ENCODE measurements around the gene SIGMAR1. TPM values are rescaled to one million over a fixed set of nuclear protein-coding genes. Genes with fewer than 3 reads are reported as not detected.

SIGMAR1 gene
- total and polyA plus RNA-seq, 2 experiments from 2014 or later = 126 to 240 TPM

DNA sequence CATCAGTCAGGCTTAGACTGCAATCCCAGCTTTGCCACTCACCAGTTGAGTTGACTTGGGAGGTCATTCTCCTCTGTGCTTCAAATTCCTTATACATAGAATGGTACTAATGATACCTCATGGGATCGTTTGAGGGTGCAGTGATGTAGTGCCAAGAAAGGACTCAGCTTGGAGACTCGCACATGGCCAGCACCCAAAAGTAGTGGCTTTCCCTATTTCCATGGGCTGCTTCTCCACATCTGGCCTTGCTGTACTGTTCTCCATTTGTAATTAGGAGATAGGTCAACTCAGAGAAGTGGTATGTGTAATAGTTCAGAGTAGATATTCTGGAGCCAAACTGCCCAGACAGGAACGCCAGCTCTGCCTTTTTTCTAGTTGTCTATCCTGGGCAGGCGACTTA, 48.0 kb upstream of the SIGMAR1 start:
- Histone ChIP-seq H3K27ac (no peak overlapping the region), H3K79me2 (no peaks in the 10 kb centered on the region), H3K4me3 (no peak overlapping the region)

DNA sequence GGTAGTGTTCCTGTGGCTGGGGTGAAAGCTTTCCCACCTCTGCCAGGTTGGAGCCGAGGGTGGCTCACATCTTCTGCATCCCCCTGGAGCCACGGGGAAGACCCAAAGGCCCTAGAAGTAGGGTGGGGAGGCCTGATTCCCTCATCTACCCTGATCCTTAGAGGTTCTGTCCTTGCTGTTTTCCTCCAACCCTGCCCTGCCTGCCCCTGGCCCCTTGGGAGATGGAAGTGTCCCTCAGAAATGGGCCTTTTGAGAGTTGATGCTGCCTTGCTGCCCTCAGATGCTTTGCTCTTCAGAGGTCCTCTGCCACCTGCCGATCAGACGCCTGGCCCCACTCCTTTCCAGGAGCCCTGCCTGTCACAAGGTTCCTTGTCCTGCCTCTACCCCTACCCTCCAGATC, 47.2 kb upstream of the SIGMAR1 start:
- Histone ChIP-seq H3K4me2 (no peak overlapping the region), H3K9me2 (replicated peaks; ENCODE audit: insufficient read depth) (no peaks in the 10 kb centered on the region), H3K9me3 (ENCODE audit: low read depth) (no peaks in the 10 kb centered on the region), H3K4me1 (ENCODE audit: insufficient read depth) (no peaks in the 10 kb centered on the region), H3K79me2 (no peaks in the 10 kb centered on the region), H4K20me1 (ENCODE audit: insufficient read depth, poor library complexity, severe bottlenecking) (no peaks in the 10 kb centered on the region), H3K36me3 (replicated peaks; ENCODE audit: insufficient read depth, low read depth) (no peaks in the 10 kb centered on the region), H3K27ac (no peak overlapping the region), H3K27me3 (no peaks in the 10 kb centered on the region), H2AFZ (no peak overlapping the region), H3K4me3 (no peak overlapping the region)
- DNase-seq (ENCODE audit: low spot score) = no peak
- WGBS (ENCODE audit: low lambda C conversion rate, missing lambda C conversion rate) = 98% methylated on average over 4 of the region's 4 CpGs
- TF ChIP-seq, protein P1, sequence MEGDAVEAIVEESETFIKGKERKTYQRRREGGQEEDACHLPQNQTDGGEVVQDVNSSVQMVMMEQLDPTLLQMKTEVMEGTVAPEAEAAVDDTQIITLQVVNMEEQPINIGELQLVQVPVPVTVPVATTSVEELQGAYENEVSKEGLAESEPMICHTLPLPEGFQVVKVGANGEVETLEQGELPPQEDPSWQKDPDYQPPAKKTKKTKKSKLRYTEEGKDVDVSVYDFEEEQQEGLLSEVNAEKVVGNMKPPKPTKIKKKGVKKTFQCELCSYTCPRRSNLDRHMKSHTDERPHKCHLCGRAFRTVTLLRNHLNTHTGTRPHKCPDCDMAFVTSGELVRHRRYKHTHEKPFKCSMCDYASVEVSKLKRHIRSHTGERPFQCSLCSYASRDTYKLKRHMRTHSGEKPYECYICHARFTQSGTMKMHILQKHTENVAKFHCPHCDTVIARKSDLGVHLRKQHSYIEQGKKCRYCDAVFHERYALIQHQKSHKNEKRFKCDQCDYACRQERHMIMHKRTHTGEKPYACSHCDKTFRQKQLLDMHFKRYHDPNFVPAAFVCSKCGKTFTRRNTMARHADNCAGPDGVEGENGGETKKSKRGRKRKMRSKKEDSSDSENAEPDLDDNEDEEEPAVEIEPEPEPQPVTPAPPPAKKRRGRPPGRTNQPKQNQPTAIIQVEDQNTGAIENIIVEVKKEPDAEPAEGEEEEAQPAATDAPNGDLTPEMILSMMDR (IDR thresholded peaks at IDR 0.05; ENCODE audit: poor library complexity) = no peak
- TF ChIP-seq EZH2 (IDR thresholded peaks at IDR 0.05; ENCODE audit: borderline replicate concordance) (no peak), EZH2phosphoT487 (IDR thresholded peaks at IDR 0.05; ENCODE audit: low read depth, severe bottlenecking, unreplicated experiment) (no peak)

More for the DNA sequence above, 48.0 kb upstream of the SIGMAR1 start:
- Histone ChIP-seq H4K20me1 (ENCODE audit: insufficient read depth, poor library complexity, severe bottlenecking) (no peaks in the 10 kb centered on the region), H3K4me2 (no peak overlapping the region), H3K9me3 (ENCODE audit: low read depth) (no peaks in the 10 kb centered on the region), H3K27me3 (no peaks in the 10 kb centered on the region), H3K9me2 (replicated peaks; ENCODE audit: insufficient read depth) (no peaks in the 10 kb centered on the region), H2AFZ (no peak overlapping the region), H3K4me1 (ENCODE audit: insufficient read depth) (no peaks in the 10 kb centered on the region), H3K36me3 (replicated peaks; ENCODE audit: insufficient read depth, low read depth) (no peaks in the 10 kb centered on the region)
- DNase-seq (ENCODE audit: low spot score) = no peak
- 86% methylated on average over 4 of the region's 4 CpGs for WGBS (ENCODE audit: low lambda C conversion rate, missing lambda C conversion rate)
- TF ChIP-seq EZH2phosphoT487 (IDR thresholded peaks at IDR 0.05; ENCODE audit: low read depth, severe bottlenecking, unreplicated experiment) (no peak), EZH2 (IDR thresholded peaks at IDR 0.05; ENCODE audit: borderline replicate concordance) (no peak)

DNA sequence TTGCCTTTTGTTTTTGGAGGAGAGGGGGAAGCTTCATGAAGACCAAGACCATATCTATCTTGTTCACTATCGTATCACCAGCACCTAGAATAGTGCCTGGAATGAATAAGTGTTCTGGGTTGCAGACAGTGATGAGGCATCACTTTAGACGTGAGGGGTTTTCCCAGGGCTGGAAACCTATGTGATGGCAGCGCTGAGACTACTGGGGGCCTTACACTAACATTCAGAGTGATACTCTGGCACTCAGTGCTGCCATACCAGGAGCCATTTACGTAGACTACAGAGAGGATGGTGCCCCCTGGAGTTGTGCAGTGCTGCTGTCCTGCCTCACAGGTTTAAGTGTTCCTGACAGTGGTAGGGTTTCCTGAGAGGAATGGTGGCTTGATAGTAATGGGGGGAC, 46.6 kb upstream of the SIGMAR1 start:
- Histone ChIP-seq H3K4me1 (ENCODE audit: insufficient read depth) (no peaks in the 10 kb centered on the region), H3K27ac (no peak overlapping the region), H3K79me2 (no peaks in the 10 kb centered on the region), H3K9me2 (replicated peaks; ENCODE audit: insufficient read depth) (no peaks in the 10 kb centered on the region), H3K27me3 (no peaks in the 10 kb centered on the region), H4K20me1 (ENCODE audit: insufficient read depth, poor library complexity, severe bottlenecking) (no peaks in the 10 kb centered on the region), H2AFZ (no peak overlapping the region), H3K36me3 (replicated peaks; ENCODE audit: insufficient read depth, low read depth) (no peaks in the 10 kb centered on the region), H3K4me3 (no peak overlapping the region), H3K4me2 (no peak overlapping the region), H3K9me3 (ENCODE audit: low read depth) (no peaks in the 10 kb centered on the region)
- DNase-seq (ENCODE audit: low spot score) = no peak
- TF ChIP-seq EZH2phosphoT487 (IDR thresholded peaks at IDR 0.05; ENCODE audit: low read depth, severe bottlenecking, unreplicated experiment) (no peak), EZH2 (IDR thresholded peaks at IDR 0.05; ENCODE audit: borderline replicate concordance) (no peak)
- TF ChIP-seq, protein P1 (IDR thresholded peaks at IDR 0.05; ENCODE audit: poor library complexity) = no peak
- 96% methylated on average over 4 of the region's 4 CpGs for WGBS (ENCODE audit: low lambda C conversion rate, missing lambda C conversion rate)

DNA sequence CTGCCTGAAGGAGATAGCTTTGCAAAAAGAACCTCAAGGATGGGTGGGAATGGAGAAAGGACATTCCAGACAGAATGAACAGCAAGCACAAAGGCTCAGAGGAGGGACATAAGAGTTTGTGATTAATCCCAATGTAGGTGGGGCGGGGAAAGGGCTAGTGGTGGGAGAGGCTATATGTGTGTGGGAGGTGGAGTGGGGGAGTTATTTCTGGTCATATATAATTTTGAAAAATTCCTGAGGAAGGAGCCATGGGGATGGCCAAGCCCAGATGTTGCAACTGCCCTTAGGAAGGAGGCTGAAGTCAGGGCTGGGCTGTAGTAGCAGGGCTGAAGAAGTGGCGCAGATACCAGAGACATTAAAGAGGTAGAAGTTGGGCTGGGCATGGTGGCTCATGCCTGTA, 38.3 kb upstream of the SIGMAR1 start:
- no peaks in the 10 kb centered on the region for H3K79me2 ChIP-seq
- WGBS (ENCODE audit: low lambda C conversion rate, missing lambda C conversion rate) = 100% methylated on average over 2 of the region's 2 CpGs

More for the DNA sequence above, 38.3 kb upstream of the SIGMAR1 start:
- H2AFZ ChIP-seq = no peak overlapping the region
- H3K9me2 ChIP-seq (replicated peaks; ENCODE audit: insufficient read depth) = no peaks in the 10 kb centered on the region
- H3K4me2 ChIP-seq = no peak overlapping the region
- no peaks in the 10 kb centered on the region for H4K20me1 ChIP-seq (ENCODE audit: insufficient read depth, poor library complexity, severe bottlenecking)
- TF ChIP-seq EZH2 (IDR thresholded peaks at IDR 0.05; ENCODE audit: borderline replicate concordance) = no peak
- no peak for DNase-seq (ENCODE audit: low spot score)
- no peaks in the 10 kb centered on the region for H3K36me3 ChIP-seq (replicated peaks; ENCODE audit: insufficient read depth, low read depth)
- no peak overlapping the region for H3K4me3 ChIP-seq
- H3K9me3 ChIP-seq (ENCODE audit: low read depth) = no peaks in the 10 kb centered on the region
- H3K4me1 ChIP-seq (ENCODE audit: insufficient read depth) = no peaks in the 10 kb centered on the region
- no peak overlapping the region for H3K27ac ChIP-seq
- H3K27me3 ChIP-seq = no peaks in the 10 kb centered on the region
